Endothelial cell of umbilical vein (primary cell): ENCODE data around the gene MCM6. TPM values are rescaled to one million over a fixed set of nuclear protein-coding genes. Genes with fewer than 3 reads are reported as not detected.

ENCODE experiments used
- BruUV-seq: library from RNA; stranded (reverse); fragments of 400-500 nt; replicated peaks from 2 replicates; lab custom pipeline; 2021; lab: Mats Ljungman, UMichigan
- CTCF ChIA-PET: fragments of 300-600, 350-600 bp; sonication (Branson Sonifier 250); formaldehyde crosslinking; loops from one replicate; lab custom pipeline; 2021; ENCODE audit warnings: antibody characterized with exemption, inconsistent platforms; lab: Charles Lee
- POLR2A ChIA-PET: fragments of 300-600, 350-600 bp; sonication (Branson Sonifier 250); formaldehyde crosslinking; loops from one replicate; lab custom pipeline; 2021; ENCODE audit warnings: antibody characterized with exemption, inconsistent platforms; lab: Charles Lee
- DNase-seq: peaks from one replicate; pipeline ENCODE4 v3.0.0-alpha.2; 2011; ENCODE audit warnings: low read depth, low spot score
- FAIRE-seq: peaks from 2 replicates; lab custom pipeline; 2011; peaks lifted over from hg19 to GRCh38; lab: Jason Lieb, UNC
- H2AFZ ChIP-seq: 2 replicates; pipeline ENCODE4 v1.6.0; 2012; ENCODE audit warnings: low read depth, low read length, control low read depth, inconsistent platforms
- H3K27ac ChIP-seq: 2 replicates; pipeline ENCODE4 v1.5.1; 2011; ENCODE audit warnings: low read depth, mild to moderate bottlenecking, control low read depth, low read length, moderate library complexity; ENCODE audit not compliant: insufficient read depth
- H3K27me3 ChIP-seq, 2 experiments: 2 replicates each; pipeline versions ENCODE4 v1.6.0 to v1.6.1; 2011; ENCODE audit warnings: low read length in 2 of 2, mixed read lengths in 1 of 2; ENCODE audit not compliant: control insufficient read depth in 2 of 2, insufficient read depth in 2 of 2
- H3K36me3 ChIP-seq, 2 experiments: 2 replicates in 1 of 2; 3 replicates in 1 of 2; pipeline ENCODE4 v1.5.1; 2011; ENCODE audit warnings: low read length in 2 of 2, mild to moderate bottlenecking in 1 of 2, moderate library complexity in 1 of 2; ENCODE audit not compliant: control insufficient read depth in 2 of 2, insufficient read depth in 2 of 2; ENCODE audit errors: extremely low read depth in 1 of 2
- H3K4me1 ChIP-seq: 3 replicates; pipeline ENCODE4 v1.5.1; 2011; ENCODE audit warnings: mild to moderate bottlenecking, low read length; ENCODE audit not compliant: control insufficient read depth, insufficient read depth; ENCODE audit errors: extremely low read depth
- H3K4me2 ChIP-seq: 2 replicates; pipeline ENCODE4 v1.6.1; 2011; ENCODE audit warnings: low read length, control low read depth, mixed read lengths; ENCODE audit not compliant: insufficient read depth
- H3K4me3 ChIP-seq, 3 experiments: fragments of 200-600 bp in 1 of 3; sonication (generic), shearing (Covaris generic) in 1 of 3; replicated peaks in 1 of 3; 2 replicates each; pipeline ENCODE4 v1.5.1; 2011 to 2016; ENCODE audit warnings: control low read depth in 3 of 3, low read length in 3 of 3, mild to moderate bottlenecking in 2 of 3, inconsistent platforms in 1 of 3, low read depth in 1 of 3, moderate library complexity in 1 of 3; ENCODE audit not compliant: insufficient read depth in 1 of 3
- H3K79me2 ChIP-seq: 2 replicates; pipeline ENCODE4 v1.6.0; 2012; ENCODE audit warnings: low read length, inconsistent platforms; ENCODE audit not compliant: control insufficient read depth, insufficient read depth
- H3K9ac ChIP-seq: replicated peaks from 2 replicates; pipeline ENCODE3; 2011; ENCODE audit warnings: low read length, control low read depth; ENCODE audit not compliant: insufficient read depth; ENCODE audit errors: extremely low read depth
- H3K9me1 ChIP-seq: replicated peaks from 3 replicates; pipeline ENCODE4 v1.6.0; 2011; ENCODE audit warnings: mild to moderate bottlenecking, low read length; ENCODE audit not compliant: control insufficient read depth, insufficient read depth; ENCODE audit errors: extremely low read depth
- H3K9me3 ChIP-seq: replicated peaks from 2 replicates; pipeline ENCODE4 v1.5.1; 2012; ENCODE audit warnings: low read length, inconsistent platforms; ENCODE audit not compliant: control insufficient read depth, insufficient read depth
- H4K20me1 ChIP-seq: replicated peaks from 2 replicates; pipeline ENCODE3; 2011; ENCODE audit warnings: mild to moderate bottlenecking, low read length; ENCODE audit not compliant: control insufficient read depth, insufficient read depth; ENCODE audit errors: extremely low read depth
- EZH2 ChIP-seq: IDR thresholded peaks from 2 replicates; pipeline ENCODE4 v1.6.1; 2012; ENCODE audit warnings: borderline replicate concordance, low read depth, mild to moderate bottlenecking, moderate library complexity, low read length, inconsistent platforms; ENCODE audit not compliant: severe bottlenecking
- FOS ChIP-seq: IDR thresholded peaks from 2 replicates; pipeline ENCODE4 v1.6.1; 2011; ENCODE audit warnings: mild to moderate bottlenecking, low read length, moderate library complexity, borderline replicate concordance; ENCODE audit not compliant: insufficient read depth
- GATA2 ChIP-seq: IDR thresholded peaks from 2 replicates; pipeline ENCODE4 v1.7.0; 2011; ENCODE audit warnings: low read depth, mild to moderate bottlenecking, moderate library complexity, mixed read lengths, low read length; ENCODE audit not compliant: insufficient read length, insufficient read depth
- JUN ChIP-seq: IDR thresholded peaks from 2 replicates; pipeline ENCODE4 v1.6.1; 2011; ENCODE audit warnings: borderline replicate concordance, low read depth; ENCODE audit not compliant: insufficient read length, insufficient read depth
- MYC ChIP-seq: IDR thresholded peaks from one replicate; pipeline ENCODE4 v1.6.1; 2011; ENCODE audit warnings: mild to moderate bottlenecking, low read depth, low read length
- POLR2A ChIP-seq: IDR thresholded peaks from 2 replicates; pipeline ENCODE4 v1.6.1; 2012; ENCODE audit warnings: low read depth, mild to moderate bottlenecking, control low read depth, low read length
- POLR2AphosphoS5 ChIP-seq: IDR thresholded peaks from 2 replicates; pipeline ENCODE4 v1.6.1; 2012; ENCODE audit warnings: low read depth, mild to moderate bottlenecking, control low read depth, low read length, moderate library complexity; ENCODE audit not compliant: insufficient read depth
- dilution Hi-C: fragments of 300-500 bp; cut with MboI; formaldehyde crosslinking; loops from one replicate; pipeline ENCODE4 v1.15.0; 2019; ENCODE audit warnings: low sequenced_read_pairs; ENCODE audit not compliant: extremely low pct_ligation_motif_present
- intact Hi-C: fragments of 100-400 bp; cut with micrococcal nuclease; formaldehyde crosslinking; loops from one replicate; pipeline ENCODE4 v1.10.0; 2022
- polyA plus RNA-seq, 4 experiments: library from polyadenylated mRNA; depleted of rRNA in 3 of 4; stranded (reverse) in 3 of 4; unstranded in 1 of 4; fragments of >200 nt; gene quantifications; 2 replicates each; pipeline versions ENCODE4 v1.2.1 to v1.2.3, GENCODE V29; 2011 to 2012; ENCODE audit warnings: missing spikeins in 1 of 4
- total RNA-seq: library from RNA; stranded (reverse); gene quantifications from 2 replicates; pipeline ENCODE4 v1.2.3, GENCODE V29; 2021
- TF ChIP-seq, protein P1 (sequence below), 2 donors: IDR thresholded peaks; 1 replicate in 1 of 2; 2 replicates in 1 of 2; pipeline ENCODE4 v1.5.1; 2011; ENCODE audit warnings: low read length in 2 of 2, mild to moderate bottlenecking in 2 of 2, moderate library complexity in 2 of 2, control low read depth in 1 of 2, inconsistent platforms in 1 of 2, low read depth in 1 of 2; ENCODE audit not compliant: insufficient read depth in 1 of 2; ENCODE audit errors: extremely low read depth in 1 of 2
- TF ChIP-seq, protein P2 (sequence below): IDR thresholded peaks from 2 replicates; pipeline ENCODE4 v1.6.1; 2011; ENCODE audit not compliant: insufficient read depth, insufficient read length

MCM6 gene
- total and polyA plus RNA-seq, 2 donors (not counting 3 experiments of a cell fraction or from before 2014, with no cell fraction given): 20.6 to 52.6 TPM

GRCh38 chr2:135800513-135801460 is 75.5 kb downstream of the MCM6 start:
- FAIRE-seq: no peak
- intact Hi-C loops: no loop called here

More at GRCh38 chr2:135800513-135801460, 75.5 kb downstream of the MCM6 start:
- BruUV-seq: no TSS peak
- no peak overlapping the region for H3K4me3 ChIP-seq
- TF ChIP-seq, protein P1, sequence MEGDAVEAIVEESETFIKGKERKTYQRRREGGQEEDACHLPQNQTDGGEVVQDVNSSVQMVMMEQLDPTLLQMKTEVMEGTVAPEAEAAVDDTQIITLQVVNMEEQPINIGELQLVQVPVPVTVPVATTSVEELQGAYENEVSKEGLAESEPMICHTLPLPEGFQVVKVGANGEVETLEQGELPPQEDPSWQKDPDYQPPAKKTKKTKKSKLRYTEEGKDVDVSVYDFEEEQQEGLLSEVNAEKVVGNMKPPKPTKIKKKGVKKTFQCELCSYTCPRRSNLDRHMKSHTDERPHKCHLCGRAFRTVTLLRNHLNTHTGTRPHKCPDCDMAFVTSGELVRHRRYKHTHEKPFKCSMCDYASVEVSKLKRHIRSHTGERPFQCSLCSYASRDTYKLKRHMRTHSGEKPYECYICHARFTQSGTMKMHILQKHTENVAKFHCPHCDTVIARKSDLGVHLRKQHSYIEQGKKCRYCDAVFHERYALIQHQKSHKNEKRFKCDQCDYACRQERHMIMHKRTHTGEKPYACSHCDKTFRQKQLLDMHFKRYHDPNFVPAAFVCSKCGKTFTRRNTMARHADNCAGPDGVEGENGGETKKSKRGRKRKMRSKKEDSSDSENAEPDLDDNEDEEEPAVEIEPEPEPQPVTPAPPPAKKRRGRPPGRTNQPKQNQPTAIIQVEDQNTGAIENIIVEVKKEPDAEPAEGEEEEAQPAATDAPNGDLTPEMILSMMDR (IDR thresholded peaks at IDR 0.05; ENCODE audit: extremely low read depth in 1 of 2, insufficient read depth in 1 of 2, low read depth in 1 of 2, low read length in 2 of 2): no peak
- TF ChIP-seq POLR2AphosphoS5 (no peak), FOS (no peak), POLR2A (no peak), EZH2 (no peak), JUN (no peak), GATA2 (no peak), MYC (no peak)
- TF ChIP-seq, protein P2, sequence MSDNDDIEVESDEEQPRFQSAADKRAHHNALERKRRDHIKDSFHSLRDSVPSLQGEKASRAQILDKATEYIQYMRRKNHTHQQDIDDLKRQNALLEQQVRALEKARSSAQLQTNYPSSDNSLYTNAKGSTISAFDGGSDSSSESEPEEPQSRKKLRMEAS: no peak
- H3K27ac ChIP-seq: no peak overlapping the region
- no peaks in the 10 kb centered on the region for H3K79me2 ChIP-seq
- dilution Hi-C loops: no loop called here
- no peak overlapping the region for H2AFZ ChIP-seq
- CTCF ChIA-PET: no interaction called here
- H3K9me1 ChIP-seq: no peaks in the 10 kb centered on the region
- no peak overlapping the region for H3K9ac ChIP-seq
- POLR2A ChIA-PET: no interaction called here
- no peaks in the 10 kb centered on the region for H3K4me1 ChIP-seq
- H3K36me3 ChIP-seq: no peaks in the 10 kb centered on the region
- no peaks in the 10 kb centered on the region for H4K20me1 ChIP-seq
- H3K4me2 ChIP-seq: no peak overlapping the region
- peaks cover 0 to 2% of the 10 kb centered on the region in 2 experiments for H3K27me3 ChIP-seq
- H3K9me3 ChIP-seq: no peaks in the 10 kb centered on the region
- DNase-seq: no peak
